Mucosa of stomach (tissue), 1 donor: ENCODE results near the gene AP2A1.
A peak's percentile ranks its signal among the peaks of the same experiment; 100 is the strongest.

ENCODE experiments used
- H3K27me3 ChIP-seq: one replicate; pipeline ENCODE4 v1.7.0; 2013; ENCODE audit warnings: mild to moderate bottlenecking, low read length; ENCODE audit not compliant: control insufficient read depth, insufficient read depth
- H3K36me3 ChIP-seq: one replicate; pipeline ENCODE4 v1.7.0; 2013; ENCODE audit warnings: low read length; ENCODE audit not compliant: control insufficient read depth, insufficient read depth
- H3K4me1 ChIP-seq: one replicate; pipeline ENCODE4 v1.7.0; 2013; ENCODE audit warnings: mild to moderate bottlenecking, low read length; ENCODE audit not compliant: control insufficient read depth, insufficient read depth
- H3K4me3 ChIP-seq: one replicate; pipeline ENCODE4 v1.7.0; 2013; ENCODE audit warnings: low read length
- H3K9ac ChIP-seq: one replicate; pipeline ENCODE4 v1.7.0; 2013; ENCODE audit warnings: mild to moderate bottlenecking, low read length, moderate library complexity
- H3K9me3 ChIP-seq: one replicate; pipeline ENCODE4 v1.7.0; 2013; ENCODE audit warnings: mild to moderate bottlenecking, low read length, moderate library complexity; ENCODE audit not compliant: control insufficient read depth
- donor health status: Pancreatic carcinoma.

Gene AP2A1

GRCh38 chr19:49749055-49749716 lies 17.6 kb upstream of the AP2A1 start:
- no peaks in the 10 kb centered on the region for H3K9me3 ChIP-seq
- no peak overlapping the region for H3K4me3 ChIP-seq
- no peak overlapping the region for H3K9ac ChIP-seq
- H3K36me3 ChIP-seq: no peaks in the 10 kb centered on the region
- no peaks in the 10 kb centered on the region for H3K27me3 ChIP-seq
- no peaks in the 10 kb centered on the region for H3K4me1 ChIP-seq

GRCh38 chr19:49749771-49750170 lies 17.0 kb upstream of the AP2A1 start:
- no peak overlapping the region for H3K4me3 ChIP-seq
- H3K4me1 ChIP-seq: no peaks in the 10 kb centered on the region
- no peaks in the 10 kb centered on the region for H3K9me3 ChIP-seq
- H3K9ac ChIP-seq: no peak overlapping the region
- H3K27me3 ChIP-seq: no peaks in the 10 kb centered on the region
- no peaks in the 10 kb centered on the region for H3K36me3 ChIP-seq

- no peaks in the 10 kb centered on the region for H3K4me1 ChIP-seq
- no peak overlapping the region for H3K9ac ChIP-seq
- H3K36me3 ChIP-seq: no peaks in the 10 kb centered on the region
- H3K4me3 ChIP-seq: no peak overlapping the region
- no peaks in the 10 kb centered on the region for H3K27me3 ChIP-seq
- no peaks in the 10 kb centered on the region for H3K9me3 ChIP-seq
Observed at GRCh38 chr19:49752701-49753100, 14.1 kb upstream of the AP2A1 start.

GRCh38 chr19:49755956-49756355 lies 10.8 kb upstream of the AP2A1 start:
- Histone ChIP-seq H3K27me3 (no peaks in the 10 kb centered on the region), H3K4me3 (no peak overlapping the region), H3K9ac (no peak overlapping the region), H3K9me3 (no peaks in the 10 kb centered on the region), H3K36me3 (no peaks in the 10 kb centered on the region), H3K4me1 (no peaks in the 10 kb centered on the region)

- Histone ChIP-seq H3K36me3 (no peaks in the 10 kb centered on the region), H3K9me3 (no peaks in the 10 kb centered on the region), H3K4me3 (no peak overlapping the region), H3K9ac (no peak overlapping the region), H3K4me1 (no peaks in the 10 kb centered on the region), H3K27me3 (no peaks in the 10 kb centered on the region)
Observed at GRCh38 chr19:49758292-49758691, 8.5 kb upstream of the AP2A1 start.

- H3K9ac ChIP-seq: no peak overlapping the region
- H3K4me3 ChIP-seq: no peak overlapping the region
- H3K27me3 ChIP-seq: no peaks in the 10 kb centered on the region
- no peaks in the 10 kb centered on the region for H3K36me3 ChIP-seq
- H3K4me1 ChIP-seq: peaks cover 11% of the 10 kb centered on the region
- no peaks in the 10 kb centered on the region for H3K9me3 ChIP-seq
Observed at GRCh38 chr19:49761249-49761624, 5.6 kb upstream of the AP2A1 start.

GRCh38 chr19:49761625-49762311 lies 5.0 kb upstream of the AP2A1 start:
- H3K36me3 ChIP-seq: no peaks in the 10 kb centered on the region
- no peak overlapping the region for H3K4me3 ChIP-seq
- no peaks in the 10 kb centered on the region for H3K27me3 ChIP-seq
- peaks cover 11% of the 10 kb centered on the region for H3K4me1 ChIP-seq
- no peaks in the 10 kb centered on the region for H3K9me3 ChIP-seq
- no peak overlapping the region for H3K9ac ChIP-seq

GRCh38 chr19:49763230-49763629 lies 3.6 kb upstream of the AP2A1 start, which contains the start of gene TSKS:
TSS of gene TSKS (minus strand) at chr19:49763306. CDS start at chr19:49763247, 59 bp downstream.
- H3K4me1 ChIP-seq: peaks cover 19% of the 10 kb centered on the region
- no peaks in the 10 kb centered on the region for H3K36me3 ChIP-seq
- no peak within 1 kb of the TSS for H3K9ac ChIP-seq
- H3K4me3 ChIP-seq: no peak within 1 kb of the TSS
- H3K27me3 ChIP-seq: no peaks in the 10 kb centered on the region
- H3K9me3 ChIP-seq: no peaks in the 10 kb centered on the region

- H3K4me1 ChIP-seq: peaks cover 27% of the 10 kb centered on the region
- H3K9me3 ChIP-seq: no peaks in the 10 kb centered on the region
Observed at GRCh38 chr19:49764341-49764740, 2.5 kb upstream of the AP2A1 start.

GRCh38 chr19:49766007-49766929 lies 533 bp upstream of the AP2A1 start:
- Histone ChIP-seq H3K27me3 (no peaks in the 10 kb centered on the region), H3K36me3 (no peaks in the 10 kb centered on the region), H3K4me3 (peak overlapping the region; percentile 71), H3K4me1 (peaks cover 27% of the 10 kb centered on the region), H3K9me3 (no peaks in the 10 kb centered on the region), H3K9ac (peak overlapping the region; percentile 79)

More at GRCh38 chr19:49764341-49764740, 2.5 kb upstream of the AP2A1 start:
- no peak overlapping the region for H3K4me3 ChIP-seq
- no peaks in the 10 kb centered on the region for H3K36me3 ChIP-seq
- H3K9ac ChIP-seq: no peak overlapping the region
- no peaks in the 10 kb centered on the region for H3K27me3 ChIP-seq

- peak overlapping the region; percentile 96 for H3K4me3 ChIP-seq
- no peaks in the 10 kb centered on the region for H3K9me3 ChIP-seq
- H3K27me3 ChIP-seq: no peaks in the 10 kb centered on the region
- H3K36me3 ChIP-seq: no peaks in the 10 kb centered on the region
- peak overlapping the region; percentile 93 for H3K9ac ChIP-seq
- peaks cover 27% of the 10 kb centered on the region for H3K4me1 ChIP-seq
Observed at GRCh38 chr19:49767381-49767780, 580 bp downstream of the AP2A1 start.
